GM12892 (cell line): ENCODE measurements around the gene IQCE.

Experiments
- POLR2A ChIP-seq: IDR thresholded peaks from 2 replicates; pipeline ENCODE4 v1.6.1; 2011; ENCODE audit warnings: low read depth, low read length, control low read depth
- POLR2AphosphoS5 ChIP-seq: IDR thresholded peaks from 2 replicates; pipeline ENCODE4 v1.6.1; 2011; ENCODE audit warnings: low read depth, low read length, control low read depth
- TAF1 ChIP-seq: IDR thresholded peaks from 2 replicates; pipeline ENCODE4 v1.6.1; 2011; ENCODE audit warnings: low read depth, mild to moderate bottlenecking, control low read depth, low read length, borderline replicate concordance

- no peak for TF ChIP-seq POLR2A
- TF ChIP-seq TAF1, result no peak
- no peak for TF ChIP-seq POLR2AphosphoS5
These were observed 43.1 kb downstream of the IQCE start for GRCh38 chr7:2601907-2602306.
